Natural killer cell (primary cell): ENCODE data around the gene NT5C. TPM values are rescaled to one million over a fixed set of nuclear protein-coding genes. Genes with fewer than 3 reads are reported as not detected.
A peak's percentile ranks its signal among the peaks of the same experiment; 100 is the strongest.

Source experiments
- ATAC-seq, 3 donors: fragments of 150-1000 bp in 2 of 3; fragments of 200-7000 bp in 1 of 3; cut with Tn5 transposase; 1 replicate in 1 of 3; 2 replicates in 2 of 3; pipeline ENCODE4 v1.10.0; 2021; ENCODE audit warnings: mild to moderate bottlenecking in 2 of 3, moderate library complexity in 2 of 3
- DNase-seq, 2 donors: peaks; one replicate each; pipeline versions ENCODE4 v3.0.0 to v3.0.0-alpha.2; 2013 to 2021; ENCODE audit warnings: mixed read lengths in 1 of 2
- H3K27ac ChIP-seq: one replicate; pipeline ENCODE4 v1.5.1; 2013; ENCODE audit warnings: mild to moderate bottlenecking, low read length
- H3K27me3 ChIP-seq: one replicate; pipeline ENCODE4 v1.6.1; 2013; ENCODE audit warnings: low read length; ENCODE audit not compliant: control insufficient read depth, insufficient read depth
- H3K36me3 ChIP-seq: one replicate; pipeline ENCODE4 v1.6.1; 2013; ENCODE audit warnings: low read length; ENCODE audit not compliant: control insufficient read depth, insufficient read depth
- H3K4me1 ChIP-seq: one replicate; pipeline ENCODE4 v1.6.1; 2013; ENCODE audit warnings: low read length; ENCODE audit not compliant: control insufficient read depth, insufficient read depth
- H3K4me3 ChIP-seq: one replicate; pipeline ENCODE4 v1.5.1; 2013; ENCODE audit warnings: low read length
- H3K9me3 ChIP-seq: one replicate; pipeline ENCODE4 v1.6.1; 2013; ENCODE audit warnings: low read length; ENCODE audit not compliant: control insufficient read depth, insufficient read depth
- H3K27ac Mint-ChIP-seq, 2 donors: one replicate each; pipeline ENCODE4 v1.8.0; 2022; ENCODE audit warnings: mild to moderate bottlenecking in 2 of 2, mixed read lengths in 2 of 2, moderate library complexity in 1 of 2
- H3K27me3 Mint-ChIP-seq, 2 donors: one replicate each; pipeline ENCODE4 v1.8.0; 2022; ENCODE audit warnings: low read depth in 2 of 2, mixed read lengths in 2 of 2
- H3K36me3 Mint-ChIP-seq: one replicate; pipeline ENCODE4 v1.8.0; 2022; ENCODE audit warnings: mixed read lengths
- H3K4me1 Mint-ChIP-seq, 2 donors: one replicate each; pipeline ENCODE4 v1.8.0; 2022; ENCODE audit warnings: mixed read lengths in 2 of 2
- H3K4me3 Mint-ChIP-seq: one replicate; pipeline ENCODE4 v1.8.0; 2022; ENCODE audit warnings: mild to moderate bottlenecking, moderate library complexity, mixed read lengths
- H3K9me3 Mint-ChIP-seq, 2 donors: one replicate each; pipeline ENCODE4 v1.8.0; 2022; ENCODE audit warnings: mixed read lengths in 2 of 2
- WGBS: methylation state at CpG from one replicate; pipeline ENCODE4 v1.1.7; 2013; ENCODE audit warnings: missing lambda C conversion rate; ENCODE audit not compliant: insufficient coverage; 5-methylcytosine and 5-hydroxymethylcytosine counted together
- intact Hi-C: fragments of 100-400 bp; cut with micrococcal nuclease; formaldehyde crosslinking; loops from one replicate; pipeline ENCODE4 v1.14.2; 2022
- total RNA-seq, 4 donors: library from RNA; stranded (reverse); fragments of 120-200 nt in 1 of 4; gene quantifications; one replicate each; pipeline versions ENCODE4 v1.2.3 to v1.2.4, GENCODE V29; 2013 to 2022
- TF ChIP-seq, protein P1 (sequence below): fragments of 200-600 bp; IDR thresholded peaks from one replicate; pipeline ENCODE4 v1.8.0; 2022; ENCODE audit warnings: antibody characterized with exemption

NT5C gene
- total RNA-seq, 3 donors from 2014 or later (not counting 1 experiment from before 2014, with no cell fraction given) = 58.1 to 67.4 (median 61.2) TPM

DNA sequence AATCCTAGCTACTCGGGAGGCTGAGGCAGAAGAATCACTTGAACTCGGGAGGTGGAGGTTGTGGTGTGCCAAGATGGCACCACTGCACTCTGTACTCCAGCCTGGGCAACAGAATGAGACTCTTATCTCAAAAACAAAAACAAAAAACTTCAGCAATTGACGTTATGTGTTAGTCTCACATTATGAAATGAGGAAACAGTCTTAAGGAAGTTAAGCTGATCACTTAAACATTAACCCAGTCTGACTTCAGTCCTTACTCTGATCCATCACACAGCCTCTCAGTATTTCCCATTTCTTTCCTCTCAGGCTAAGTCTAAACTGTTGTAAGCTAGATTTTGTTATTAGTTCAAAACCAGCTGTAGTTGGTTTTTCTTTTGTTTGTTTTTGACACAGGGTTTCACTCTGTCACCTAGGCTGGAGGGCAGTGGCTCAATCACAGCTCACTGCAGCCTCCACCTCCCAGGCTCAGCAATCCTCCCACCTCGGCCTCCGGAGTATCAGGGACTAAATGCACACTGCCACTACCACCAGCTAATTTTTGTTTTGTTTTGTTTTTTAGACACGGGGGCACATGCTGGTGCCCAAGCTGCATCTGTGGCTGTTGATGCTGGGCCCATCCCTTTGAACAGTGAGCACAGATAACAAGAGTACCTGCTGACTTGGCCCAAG, 16.5 kb upstream of the NT5C start:
- intact Hi-C loops = no loop called here
- Histone ChIP-seq H3K27ac (no peak overlapping the region), H3K36me3 (peaks cover 34% of the 10 kb centered on the region), H3K4me3 (no peak overlapping the region), H3K4me1 (peaks cover 6% of the 10 kb centered on the region), H3K9me3 (no peaks in the 10 kb centered on the region), H3K27me3 (no peaks in the 10 kb centered on the region)
- Mint-ChIP-seq H3K27me3 (no peaks in the 10 kb centered on the region), H3K4me1 (peaks cover 18 to 21% of the 10 kb centered on the region in 2 donors), H3K27ac (no peak overlapping the region), H3K4me3 (no peak overlapping the region), H3K36me3 (peaks cover 21% of the 10 kb centered on the region), H3K9me3 (no peaks in the 10 kb centered on the region)
- TF ChIP-seq, protein P1, sequence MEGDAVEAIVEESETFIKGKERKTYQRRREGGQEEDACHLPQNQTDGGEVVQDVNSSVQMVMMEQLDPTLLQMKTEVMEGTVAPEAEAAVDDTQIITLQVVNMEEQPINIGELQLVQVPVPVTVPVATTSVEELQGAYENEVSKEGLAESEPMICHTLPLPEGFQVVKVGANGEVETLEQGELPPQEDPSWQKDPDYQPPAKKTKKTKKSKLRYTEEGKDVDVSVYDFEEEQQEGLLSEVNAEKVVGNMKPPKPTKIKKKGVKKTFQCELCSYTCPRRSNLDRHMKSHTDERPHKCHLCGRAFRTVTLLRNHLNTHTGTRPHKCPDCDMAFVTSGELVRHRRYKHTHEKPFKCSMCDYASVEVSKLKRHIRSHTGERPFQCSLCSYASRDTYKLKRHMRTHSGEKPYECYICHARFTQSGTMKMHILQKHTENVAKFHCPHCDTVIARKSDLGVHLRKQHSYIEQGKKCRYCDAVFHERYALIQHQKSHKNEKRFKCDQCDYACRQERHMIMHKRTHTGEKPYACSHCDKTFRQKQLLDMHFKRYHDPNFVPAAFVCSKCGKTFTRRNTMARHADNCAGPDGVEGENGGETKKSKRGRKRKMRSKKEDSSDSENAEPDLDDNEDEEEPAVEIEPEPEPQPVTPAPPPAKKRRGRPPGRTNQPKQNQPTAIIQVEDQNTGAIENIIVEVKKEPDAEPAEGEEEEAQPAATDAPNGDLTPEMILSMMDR = no peak
- DNase-seq (no peak), ATAC-seq (no peak)
- WGBS = 94% methylated on average over 6 of the region's 6 CpGs

DNA sequence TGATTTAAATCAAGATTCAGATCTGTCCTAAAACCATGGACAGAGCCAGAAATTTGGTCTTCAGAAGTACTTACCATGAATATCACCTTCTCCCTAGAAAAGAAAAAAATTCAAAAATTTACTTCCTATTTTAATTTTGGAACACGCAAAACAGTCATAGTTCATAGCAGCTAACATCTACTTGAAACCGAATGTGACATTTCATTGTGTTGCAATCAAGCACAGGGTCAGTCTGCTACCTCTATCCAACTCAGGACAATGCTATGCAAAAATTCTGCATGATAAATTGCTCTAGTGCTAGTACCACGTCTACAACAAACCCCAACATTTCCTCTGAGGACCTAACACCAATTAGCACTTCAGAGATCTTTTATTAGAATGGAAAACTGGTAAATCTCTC, 15.1 kb upstream of the NT5C start:
- H3K27me3 Mint-ChIP-seq = no peaks in the 10 kb centered on the region
- Histone ChIP-seq H3K27me3 (no peaks in the 10 kb centered on the region), H3K4me3 (no peak overlapping the region), H3K9me3 (no peaks in the 10 kb centered on the region), H3K36me3 (peaks cover 35% of the 10 kb centered on the region), H3K4me1 (peaks cover 3% of the 10 kb centered on the region), H3K27ac (no peak overlapping the region)
- ATAC-seq (no peak), DNase-seq (no peak)
- no peaks in the 10 kb centered on the region for H3K9me3 Mint-ChIP-seq
- TF ChIP-seq, protein P1 = no peak
- peaks cover 7 to 11% of the 10 kb centered on the region in 2 donors for H3K4me1 Mint-ChIP-seq
- peaks cover 21% of the 10 kb centered on the region for H3K36me3 Mint-ChIP-seq
- peak overlapping the region in 1 of 2 donors; percentile 78 for H3K27ac Mint-ChIP-seq
- intact Hi-C loops = no loop called here
- no peak overlapping the region for H3K4me3 Mint-ChIP-seq
- 93% methylated on average over 2 of the region's 3 CpGs for whole genome bisulfite sequencing

DNA sequence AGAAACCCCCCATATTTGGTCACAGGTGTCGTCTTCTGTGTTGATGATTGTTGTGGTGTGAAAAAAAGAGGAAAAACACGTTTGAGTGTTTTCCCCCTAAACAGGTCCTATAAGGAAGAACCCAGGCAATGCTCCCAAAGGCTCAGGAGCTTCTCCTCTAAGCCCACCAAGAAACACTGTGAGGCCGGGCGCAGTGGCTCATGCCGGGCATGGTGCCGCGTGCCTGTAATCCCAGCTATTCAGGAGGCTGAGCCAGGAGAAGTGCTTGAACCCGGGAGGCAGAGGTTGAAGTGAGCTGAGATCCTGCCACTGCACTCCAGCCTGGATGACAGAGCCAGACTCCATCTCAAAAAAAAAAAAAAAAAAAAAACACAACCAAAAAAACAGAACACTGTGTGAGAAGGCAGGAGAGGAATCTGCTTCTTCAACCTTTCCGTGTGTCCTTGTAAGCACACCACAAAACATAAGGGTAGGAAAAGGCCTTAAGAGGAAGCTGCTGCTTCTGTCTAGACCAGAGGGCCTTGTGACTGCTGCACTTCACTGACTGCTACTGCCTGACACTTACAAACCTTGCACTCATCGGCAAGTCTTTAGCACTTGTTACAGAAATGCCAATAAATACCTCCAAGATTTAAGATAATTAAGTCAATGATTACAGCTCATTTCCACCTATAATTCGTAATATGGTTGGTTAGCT, 13.4 kb upstream of the NT5C start:
- H3K27ac ChIP-seq = no peak overlapping the region
- intact Hi-C loops = no loop called here
- TF ChIP-seq, protein P1 = no peak
- peaks cover 37% of the 10 kb centered on the region for H3K36me3 ChIP-seq
- DNase-seq (no peak), ATAC-seq (no peak)
- Mint-ChIP-seq H3K27me3 (no peaks in the 10 kb centered on the region), H3K9me3 (no peaks in the 10 kb centered on the region), H3K27ac (peak overlapping the region in 1 of 2 donors; percentile 21), H3K36me3 (peaks cover 21% of the 10 kb centered on the region), H3K4me1 (peaks cover 19 to 25% of the 10 kb centered on the region in 2 donors), H3K4me3 (no peak overlapping the region)
- 92% methylated on average over 10 of the region's 11 CpGs for WGBS
- no peaks in the 10 kb centered on the region for H3K9me3 ChIP-seq
- no peaks in the 10 kb centered on the region for H3K27me3 ChIP-seq
- H3K4me3 ChIP-seq = no peak overlapping the region
- H3K4me1 ChIP-seq = peaks cover 17% of the 10 kb centered on the region
